Activated T-helper 17 cell treated with anti-CD3 and anti-CD28 coated beads, Interleukin-2, amount 50 U/mL, for 72 hours (primary cell): ENCODE measurements around the gene TIGIT. TPM values are rescaled to one million over a fixed set of nuclear protein-coding genes. Genes with fewer than 3 reads are reported as not detected.
"Not testable (repeated sequence)": the region's sequence is repeated elsewhere in the genome, so short reads cannot be mapped to it uniquely, and the experiment has no call there.

ENCODE experiments used
- ATAC-seq: fragments of 150-1000 bp; cut with Tn5 transposase; replicated peaks from 2 replicates; pipeline ENCODE4 v1.10.0; 2021; ENCODE audit warnings: mild to moderate bottlenecking, moderate library complexity
- H3K27ac Mint-ChIP-seq: one replicate; pipeline ENCODE4 v1.8.0; 2022; ENCODE audit warnings: mixed read lengths
- H3K27me3 Mint-ChIP-seq: one replicate; pipeline ENCODE4 v1.8.0; 2022; ENCODE audit warnings: mixed read lengths
- H3K36me3 Mint-ChIP-seq: one replicate; pipeline ENCODE4 v1.8.0; 2022; ENCODE audit warnings: low read depth, mild to moderate bottlenecking, mixed read lengths
- H3K4me1 Mint-ChIP-seq: one replicate; pipeline ENCODE4 v1.8.0; 2022; ENCODE audit warnings: mixed read lengths
- H3K4me3 Mint-ChIP-seq: one replicate; pipeline ENCODE4 v1.8.0; 2022; ENCODE audit warnings: mild to moderate bottlenecking, mixed read lengths
- H3K9me3 Mint-ChIP-seq: one replicate; pipeline ENCODE4 v1.8.0; 2022; ENCODE audit warnings: mixed read lengths
- total RNA-seq, 2 donors: library from RNA; stranded (reverse); gene quantifications; one replicate each; pipeline ENCODE4 v1.2.3, GENCODE V29; 2022

TIGIT gene
- total RNA-seq = 10 to 100 TPM; 21.5 to 53.0 TPM

- Mint-ChIP-seq H3K27ac (peak within 1 kb of the TSS; percentile 89), H3K4me1 (peaks cover 22% of the 10 kb centered on the region), H3K27me3 (no peaks in the 10 kb centered on the region), H3K9me3 (no peaks in the 10 kb centered on the region), H3K4me3 (peak within 1 kb of the TSS; percentile 73), H3K36me3 (peaks cover 37% of the 10 kb centered on the region)
- no peak for ATAC-seq
Measured at GRCh38 chr3:114293838-114294535, at the start of gene TIGIT. Gene TIGIT, plus strand, starts transcription at chr3:114294028. Its CDS starts 34 bp downstream, at chr3:114294062.

DNA sequence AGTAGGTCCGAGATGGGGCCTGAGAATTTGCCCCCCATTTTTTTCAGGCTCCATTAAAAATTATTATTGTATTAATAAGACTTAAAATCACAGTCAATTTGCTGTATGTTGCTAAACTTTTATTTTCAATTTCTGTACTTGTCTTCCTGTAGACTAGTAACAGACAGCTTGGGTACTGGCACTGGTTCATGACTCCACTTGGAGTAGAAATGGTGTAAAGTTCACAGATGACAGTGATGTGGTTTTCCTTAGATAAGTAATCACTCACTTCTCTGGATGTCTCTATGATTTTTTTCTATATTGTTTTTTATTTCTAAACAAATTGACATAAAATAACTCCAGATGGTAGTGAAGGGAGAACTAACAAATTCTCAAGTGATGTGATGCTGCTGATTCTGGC, 40.9 kb upstream of the TIGIT start:
- peak; percentile 39 for ATAC-seq
- Mint-ChIP-seq H3K27me3 (no peaks in the 10 kb centered on the region), H3K27ac (no peak overlapping the region)

GRCh38 chr3:114253505-114253904, 40.3 kb upstream of the TIGIT start:
- Mint-ChIP-seq H3K4me3 (no peak overlapping the region), H3K4me1 (no peaks in the 10 kb centered on the region), H3K27me3 (no peaks in the 10 kb centered on the region), H3K27ac (no peak overlapping the region), H3K36me3 (no peaks in the 10 kb centered on the region), H3K9me3 (peaks cover 4% of the 10 kb centered on the region)
- peak; percentile 16 for ATAC-seq

More for the DNA sequence above, 40.9 kb upstream of the TIGIT start:
- Mint-ChIP-seq H3K4me3 (no peak overlapping the region), H3K9me3 (peaks cover 4% of the 10 kb centered on the region), H3K4me1 (no peaks in the 10 kb centered on the region), H3K36me3 (no peaks in the 10 kb centered on the region)

DNA sequence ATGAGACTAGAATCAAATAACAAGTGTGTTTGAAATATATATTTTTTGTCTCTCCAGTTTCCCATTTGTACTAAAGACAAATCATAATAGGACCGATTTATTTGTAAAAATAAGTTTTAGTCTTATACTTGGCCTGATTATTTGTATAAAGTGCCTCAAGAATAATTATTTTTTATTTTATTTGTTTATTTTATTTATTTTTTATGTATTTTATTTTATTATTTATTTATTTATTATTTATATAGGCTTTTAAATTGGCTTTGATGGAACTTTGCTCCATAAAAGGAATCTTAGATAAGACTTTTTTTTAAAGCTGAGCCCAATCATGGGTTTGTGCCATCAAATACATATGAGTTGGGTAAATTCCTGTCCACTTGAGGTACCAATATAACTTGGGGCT, 34.3 kb upstream of the TIGIT start:
- H3K27ac Mint-ChIP-seq = no peak overlapping the region
- no peaks in the 10 kb centered on the region for H3K4me1 Mint-ChIP-seq
- H3K4me3 Mint-ChIP-seq = no peak overlapping the region
- ATAC-seq = no peak
- no peaks in the 10 kb centered on the region for H3K9me3 Mint-ChIP-seq
- no peaks in the 10 kb centered on the region for H3K36me3 Mint-ChIP-seq
- H3K27me3 Mint-ChIP-seq = no peaks in the 10 kb centered on the region

DNA sequence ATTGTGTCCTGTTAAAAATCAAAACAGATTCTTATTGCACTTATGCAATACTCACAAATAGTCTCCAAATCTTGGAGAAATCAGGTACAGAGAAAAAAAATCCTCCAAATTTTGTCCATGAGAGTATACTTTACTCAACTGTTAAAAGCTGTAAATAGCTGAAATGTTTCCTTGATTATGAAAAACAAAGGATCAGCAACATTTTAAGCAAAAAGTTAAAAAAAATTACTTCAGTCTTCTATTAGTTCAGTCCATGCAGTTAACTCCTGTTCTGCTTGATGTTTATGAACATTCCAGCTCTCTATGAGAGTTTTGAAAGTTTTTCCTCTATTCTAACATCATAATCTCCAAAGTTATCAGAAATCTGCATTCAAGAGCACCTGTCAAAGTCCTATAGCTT, 33.7 kb upstream of the TIGIT start:
- H3K27ac Mint-ChIP-seq = no peak overlapping the region
- no peaks in the 10 kb centered on the region for H3K9me3 Mint-ChIP-seq
- H3K36me3 Mint-ChIP-seq = no peaks in the 10 kb centered on the region
- no peaks in the 10 kb centered on the region for H3K27me3 Mint-ChIP-seq
- H3K4me1 Mint-ChIP-seq = no peaks in the 10 kb centered on the region
- H3K4me3 Mint-ChIP-seq = no peak overlapping the region
- no peak for ATAC-seq

DNA sequence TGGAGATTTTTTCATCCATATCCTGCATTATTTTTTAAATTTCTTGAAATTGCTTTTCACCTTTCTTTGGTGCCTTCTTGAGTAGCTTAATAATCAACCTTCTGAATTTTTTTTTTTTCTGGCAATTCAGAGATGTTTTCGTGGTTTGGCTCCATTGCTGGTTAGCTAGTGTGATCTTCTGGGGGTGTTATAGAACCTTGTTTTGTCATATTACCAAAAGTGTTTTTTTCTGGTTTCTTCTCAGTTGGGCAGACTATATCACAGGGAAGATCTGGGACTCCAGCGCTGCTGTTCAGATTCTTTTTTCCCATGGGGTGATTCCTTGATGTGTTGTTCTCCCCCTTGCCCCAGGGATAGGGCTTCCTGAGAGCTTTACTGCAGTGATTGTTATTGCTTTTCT, 23.8 kb upstream of the TIGIT start:
- ATAC-seq = no peak
- Mint-ChIP-seq H3K4me1 (no peaks in the 10 kb centered on the region), H3K36me3 (no peaks in the 10 kb centered on the region), H3K27me3 (no peaks in the 10 kb centered on the region), H3K27ac (no peak overlapping the region), H3K4me3 (no peak overlapping the region), H3K9me3 (peaks cover 10% of the 10 kb centered on the region)

DNA sequence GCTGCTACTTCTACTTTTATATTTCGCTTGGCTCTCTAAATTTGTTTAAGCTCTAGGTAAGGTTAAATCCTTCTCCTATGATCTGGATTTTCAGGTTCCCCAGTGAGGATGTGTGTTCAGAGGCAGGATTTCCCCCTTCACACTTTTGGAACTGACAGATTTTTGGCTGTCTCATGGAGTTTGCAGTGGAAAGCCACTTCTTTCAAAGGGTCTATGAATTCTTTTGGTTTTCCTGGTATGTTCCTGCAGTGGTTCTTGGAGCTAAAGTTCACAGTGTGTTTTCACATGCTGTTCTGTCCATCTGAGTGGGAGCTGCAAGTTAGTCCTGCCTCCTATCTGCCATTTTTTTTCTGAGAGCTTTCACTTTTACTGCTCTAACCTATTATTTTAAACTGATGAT, 21.6 kb upstream of the TIGIT start:
- H3K4me3 Mint-ChIP-seq = no peak overlapping the region
- H3K27ac Mint-ChIP-seq = no peak overlapping the region
- H3K4me1 Mint-ChIP-seq = no peaks in the 10 kb centered on the region
- peaks cover 10% of the 10 kb centered on the region for H3K9me3 Mint-ChIP-seq
- no peaks in the 10 kb centered on the region for H3K36me3 Mint-ChIP-seq
- no peaks in the 10 kb centered on the region for H3K27me3 Mint-ChIP-seq
- ATAC-seq = no peak

- Mint-ChIP-seq H3K36me3 (no peaks in the 10 kb centered on the region), H3K27me3 (no peaks in the 10 kb centered on the region), H3K9me3 (peaks cover 3% of the 10 kb centered on the region), H3K4me3 (no peak overlapping the region), H3K4me1 (no peaks in the 10 kb centered on the region), H3K27ac (no peak overlapping the region)
- ATAC-seq = peak; percentile 42
Measured at GRCh38 chr3:114274929-114275328, 18.9 kb upstream of the TIGIT start.

- not testable (repeated sequence) for H3K27me3 Mint-ChIP-seq, H3K4me1 Mint-ChIP-seq, H3K4me3 Mint-ChIP-seq, H3K36me3 Mint-ChIP-seq, ATAC-seq, H3K27ac Mint-ChIP-seq, H3K9me3 Mint-ChIP-seq
Measured at GRCh38 chr3:114276856-114277255, 17.0 kb upstream of the TIGIT start.

DNA sequence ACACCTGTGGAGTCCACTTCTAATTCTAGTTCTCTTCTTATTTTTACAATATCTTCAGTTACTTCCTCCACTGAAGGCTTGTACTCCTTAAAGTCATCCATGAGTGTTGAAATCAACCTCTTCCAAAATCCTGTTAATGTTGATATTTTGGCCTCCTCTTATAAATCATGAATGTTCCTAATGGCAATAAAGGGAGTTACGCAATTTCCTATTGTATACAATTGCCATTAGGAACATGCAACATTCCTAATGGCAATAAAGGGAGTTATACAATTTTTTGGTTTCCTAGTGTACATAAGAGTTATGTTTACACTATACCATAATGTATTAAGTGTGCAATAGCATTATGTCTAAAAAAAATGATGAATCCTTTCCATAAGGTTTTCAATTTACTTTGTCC, 9.2 kb upstream of the TIGIT start:
- no peaks in the 10 kb centered on the region for H3K9me3 Mint-ChIP-seq
- no peaks in the 10 kb centered on the region for H3K36me3 Mint-ChIP-seq
- no peak overlapping the region for H3K27ac Mint-ChIP-seq
- peaks cover 9% of the 10 kb centered on the region for H3K4me1 Mint-ChIP-seq
- H3K27me3 Mint-ChIP-seq = no peaks in the 10 kb centered on the region
- no peak overlapping the region for H3K4me3 Mint-ChIP-seq
- no peak for ATAC-seq

DNA sequence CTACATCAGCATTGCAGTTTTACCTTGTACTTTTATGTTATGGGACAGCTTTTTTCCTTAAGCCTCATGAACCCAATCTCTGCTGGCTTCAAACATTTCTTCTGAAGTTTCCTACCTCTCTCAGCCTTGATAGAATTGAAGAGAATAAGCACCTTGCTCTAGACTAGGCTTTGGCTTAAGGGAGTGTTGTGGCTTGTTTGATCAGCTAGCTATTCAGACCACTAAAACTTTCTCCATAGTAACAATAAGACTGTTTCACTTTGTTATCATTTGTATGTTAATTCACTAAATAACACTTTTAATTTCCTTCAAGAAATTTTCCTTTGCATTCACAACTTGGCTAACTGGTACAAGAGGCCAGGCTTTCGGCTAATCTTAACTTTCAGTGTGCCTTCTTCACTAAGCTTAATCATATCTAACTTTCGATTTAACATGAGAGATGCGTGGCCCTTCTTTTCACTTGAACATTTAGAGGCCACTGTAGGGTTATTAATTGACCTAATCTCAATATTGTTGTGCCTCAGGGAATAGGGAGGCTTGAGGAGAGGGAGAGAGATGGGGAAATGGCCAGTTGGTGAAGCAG, 8.1 kb upstream of the TIGIT start:
- H3K9me3 Mint-ChIP-seq = no peaks in the 10 kb centered on the region
- peak overlapping the region; percentile 78 for H3K4me3 Mint-ChIP-seq
- H3K36me3 Mint-ChIP-seq = no peaks in the 10 kb centered on the region
- peak; percentile 82 for ATAC-seq
- peak overlapping the region; percentile 83 for H3K27ac Mint-ChIP-seq
- peaks cover 10% of the 10 kb centered on the region for H3K4me1 Mint-ChIP-seq
- H3K27me3 Mint-ChIP-seq = no peaks in the 10 kb centered on the region

DNA sequence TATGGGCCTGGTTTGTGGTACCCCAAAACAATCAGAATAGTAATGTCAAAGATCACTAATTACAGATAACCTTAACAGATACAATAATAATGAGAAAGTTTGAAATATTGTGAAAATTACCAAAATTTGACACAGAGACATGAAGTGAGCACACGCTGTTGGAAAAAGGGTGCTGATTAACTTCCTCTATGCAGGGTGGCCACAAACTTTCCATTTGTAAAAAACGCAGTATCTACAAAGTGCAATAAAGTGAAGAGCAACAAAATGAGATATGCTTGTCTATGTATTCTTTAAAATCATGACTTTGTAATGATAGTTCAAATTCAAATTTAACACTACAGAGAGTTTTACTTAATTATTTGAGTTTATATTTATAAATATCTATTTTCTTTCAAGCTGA, 7.6 kb upstream of the TIGIT start:
- peaks cover 15% of the 10 kb centered on the region for H3K4me1 Mint-ChIP-seq
- no peaks in the 10 kb centered on the region for H3K36me3 Mint-ChIP-seq
- peak overlapping the region; percentile 83 for H3K27ac Mint-ChIP-seq
- H3K27me3 Mint-ChIP-seq = no peaks in the 10 kb centered on the region
- no peak for ATAC-seq
- no peaks in the 10 kb centered on the region for H3K9me3 Mint-ChIP-seq
- H3K4me3 Mint-ChIP-seq = peak overlapping the region; percentile 78

DNA sequence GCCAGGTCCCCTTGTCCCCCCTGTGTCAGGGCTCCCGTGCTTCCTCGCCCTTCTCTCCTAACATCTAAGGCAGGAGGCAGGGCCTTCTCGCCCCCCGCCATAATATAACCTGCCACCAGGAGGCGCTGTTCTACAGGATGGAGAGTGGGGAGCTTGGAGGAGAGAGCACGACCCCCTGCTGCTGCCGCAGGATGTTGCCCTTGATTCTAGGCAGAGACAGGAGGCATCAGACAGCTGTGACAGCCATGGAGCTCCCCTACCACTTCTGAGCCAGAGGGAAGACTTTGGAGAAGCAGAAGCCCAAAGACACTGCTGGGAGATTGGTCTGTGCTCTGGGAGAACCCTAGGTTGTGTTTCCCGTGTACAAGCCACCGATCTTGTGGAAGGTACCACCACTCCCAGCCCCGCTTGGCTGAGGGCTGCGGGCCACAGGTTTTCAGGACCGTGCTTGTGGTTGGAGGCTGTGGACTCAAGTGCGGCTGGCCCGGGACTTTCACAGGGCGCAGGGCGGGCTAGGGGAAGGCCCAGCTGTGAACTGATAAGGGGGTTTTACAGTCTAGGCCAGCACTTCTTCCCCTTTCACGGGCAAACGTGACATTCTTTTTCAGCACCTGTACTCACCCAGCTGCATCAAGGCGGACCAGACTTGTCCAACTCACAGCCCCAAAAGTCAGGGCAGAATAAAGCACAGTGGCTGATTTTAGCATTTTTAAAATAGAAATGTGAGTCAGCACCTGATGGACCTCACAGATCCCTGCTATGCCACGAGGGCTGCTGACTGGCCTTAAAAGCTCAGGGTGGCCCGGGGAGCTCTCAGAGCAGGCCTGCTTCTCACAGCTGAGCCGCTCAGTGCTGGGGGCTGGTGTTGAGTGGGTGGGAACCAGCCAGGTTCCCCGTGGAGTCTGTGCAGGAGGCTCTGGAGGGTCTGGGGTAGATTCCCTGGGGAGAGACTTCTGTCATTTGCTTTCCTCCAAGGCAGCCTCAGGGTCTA, 2.6 kb upstream of the TIGIT start:
- peaks cover 24% of the 10 kb centered on the region for H3K4me1 Mint-ChIP-seq
- no peaks in the 10 kb centered on the region for H3K9me3 Mint-ChIP-seq
- peak overlapping the region; percentile 73 for H3K4me3 Mint-ChIP-seq
- ATAC-seq = peak; percentile 77
- peak overlapping the region; percentile 89 for H3K27ac Mint-ChIP-seq
- H3K27me3 Mint-ChIP-seq = no peaks in the 10 kb centered on the region
- H3K36me3 Mint-ChIP-seq = peaks cover 17% of the 10 kb centered on the region

GRCh38 chr3:114294940-114295480, 1.2 kb downstream of the TIGIT start:
- no peaks in the 10 kb centered on the region for H3K9me3 Mint-ChIP-seq
- no peak for ATAC-seq
- H3K27ac Mint-ChIP-seq = peak overlapping the region; percentile 89
- peaks cover 29% of the 10 kb centered on the region for H3K4me1 Mint-ChIP-seq
- H3K27me3 Mint-ChIP-seq = no peaks in the 10 kb centered on the region
- H3K36me3 Mint-ChIP-seq = peaks cover 45% of the 10 kb centered on the region
- H3K4me3 Mint-ChIP-seq = peak overlapping the region; percentile 73
